Cortex of kidney (tissue), 1 donor: Measurements from ENCODE around the gene FOXE3.

Experiments
- DNase-seq: peaks from one replicate; lab custom pipeline; 2025; lab: John Stamatoyannopoulos, UW

Gene FOXE3

DNA sequence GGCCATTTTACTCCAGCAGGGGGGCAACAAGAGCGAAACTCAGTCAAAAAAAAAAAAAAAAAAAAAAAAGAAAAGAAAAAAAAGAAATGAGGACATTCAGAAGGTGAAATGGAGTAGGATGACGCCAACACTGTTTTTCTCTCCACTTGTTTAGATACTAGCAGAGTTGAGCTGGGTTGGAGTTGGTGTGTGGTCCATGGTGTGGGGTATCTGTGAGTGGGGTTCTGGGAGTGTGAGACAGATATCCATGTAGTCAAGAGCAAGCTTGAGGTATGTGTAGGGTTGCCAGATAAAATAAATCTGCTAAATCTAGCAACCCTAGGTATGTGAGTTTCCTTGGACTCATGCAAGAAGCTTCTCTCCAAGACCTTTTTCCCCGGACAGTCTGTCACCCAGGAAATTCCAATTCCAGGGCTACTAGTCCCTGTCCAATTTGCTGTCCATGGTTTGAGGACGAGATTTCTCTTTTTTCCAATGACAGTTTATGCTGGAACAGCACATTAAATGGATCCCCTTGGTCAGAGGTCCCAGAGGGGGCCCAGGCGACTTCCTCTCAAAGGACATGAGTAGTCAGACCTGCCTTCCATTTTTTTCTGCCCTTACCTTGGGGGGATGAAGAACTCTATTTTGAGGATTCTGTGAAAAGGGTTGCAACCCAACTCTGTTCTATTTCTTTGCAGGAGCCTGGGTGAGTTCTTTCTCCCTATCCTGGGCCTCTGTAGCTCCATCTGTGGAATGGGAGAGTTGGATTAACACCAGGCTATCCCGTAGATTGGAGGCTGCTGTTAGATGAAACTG, 19.6 kb downstream of the FOXE3 start:
- no peak for DNase-seq

DNA sequence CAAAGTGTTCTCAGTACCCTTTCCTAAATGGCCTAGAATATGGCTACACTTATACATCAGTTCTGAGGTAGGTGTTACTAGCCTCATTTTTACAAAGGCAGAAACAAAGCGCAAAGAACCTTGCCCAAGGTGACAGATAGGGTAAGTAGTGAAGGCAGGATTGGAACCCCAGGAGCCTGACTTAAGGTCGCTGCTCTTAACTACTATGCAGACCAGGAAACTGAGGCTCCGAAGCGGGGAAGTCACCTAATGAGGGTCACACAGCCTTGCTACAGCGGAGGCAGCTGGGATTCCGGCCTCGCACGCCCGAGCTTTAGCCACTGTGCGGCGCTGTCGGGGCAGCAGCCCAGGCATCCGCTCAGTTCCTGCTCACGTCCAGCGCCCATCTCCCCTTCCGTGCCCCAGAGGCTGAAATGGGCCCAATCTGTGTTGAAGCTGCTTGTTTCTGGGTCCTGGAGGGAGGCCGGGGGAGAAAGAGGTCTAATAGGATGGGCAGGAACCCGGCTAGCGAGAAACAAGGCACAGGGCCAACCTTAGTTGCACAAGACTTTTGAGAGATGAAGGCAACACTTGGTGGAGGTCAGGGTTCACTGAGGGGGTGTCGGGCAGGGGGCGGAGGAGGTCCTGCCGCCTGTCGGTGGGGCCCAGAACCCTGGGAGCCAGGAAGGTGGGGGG, 20.4 kb downstream of the FOXE3 start:
- DNase-seq: no peak

DNA sequence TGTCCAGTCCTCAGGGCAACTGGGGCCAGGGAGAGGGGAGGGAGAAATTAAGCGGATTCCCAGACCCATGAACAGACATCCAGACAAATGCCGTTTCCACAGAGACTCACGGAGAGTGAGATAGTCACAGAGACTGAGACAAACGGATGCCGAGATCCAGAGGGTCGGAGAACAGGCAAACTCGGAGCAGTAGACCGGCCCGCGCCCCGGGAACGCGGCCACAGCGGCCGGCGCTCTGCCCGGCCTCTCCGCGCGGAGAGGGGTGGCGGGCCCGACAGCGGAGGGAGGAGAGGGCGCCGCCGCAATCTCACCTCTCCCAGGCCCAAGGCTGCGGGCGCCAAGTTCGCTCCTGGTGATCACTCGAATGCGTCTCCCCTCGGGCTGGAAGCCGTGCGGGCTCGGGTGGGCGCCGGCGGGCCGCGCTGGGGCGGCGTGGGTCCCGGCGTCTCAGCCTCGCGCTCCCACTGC, 20.9 kb downstream of the FOXE3 start:
- DNase-seq: no peak

DNA sequence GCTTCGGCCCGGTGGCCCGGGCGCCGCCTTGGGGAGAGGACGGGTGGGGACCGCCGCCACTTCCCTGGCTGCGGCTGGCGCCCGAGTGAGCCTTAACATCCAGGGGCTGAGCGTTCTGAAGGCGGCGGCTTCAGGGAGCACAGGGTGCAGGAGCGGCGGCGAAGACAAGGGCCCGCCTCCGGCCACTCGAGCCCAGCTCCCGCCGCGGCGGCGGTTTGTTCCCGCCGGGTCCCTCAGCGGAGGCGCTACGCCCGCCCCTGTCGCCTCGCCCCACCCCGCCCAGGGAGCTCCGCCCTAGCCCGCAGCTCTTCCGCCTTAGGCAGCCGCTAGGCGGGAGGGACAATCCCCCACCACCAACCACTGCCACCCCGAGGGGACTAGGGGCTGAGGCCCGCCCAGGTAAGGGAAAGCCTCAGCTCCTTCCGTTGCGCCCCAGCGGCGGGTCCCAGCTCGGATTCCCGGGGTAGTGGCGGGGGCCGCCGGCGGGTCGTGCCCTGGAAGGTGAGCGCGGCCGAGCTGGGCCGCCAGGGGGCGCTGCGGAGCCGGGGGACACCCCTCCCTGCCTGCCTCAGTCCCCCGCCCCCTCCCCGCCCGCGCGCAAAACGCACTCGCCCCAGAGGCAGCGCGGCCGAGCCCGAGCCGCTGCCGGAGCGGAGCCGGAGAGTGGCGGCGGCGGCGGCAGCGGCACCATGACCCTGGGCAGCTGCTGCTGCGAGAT, 21.5 kb downstream of the FOXE3 start, which contains the start of gene FOXD2:
FOXD2 (plus strand) TSS at position 598 of the 718 bp plus-strand sequence; CDS start at position 690, 92 bp downstream.
- no peak for DNase-seq

DNA sequence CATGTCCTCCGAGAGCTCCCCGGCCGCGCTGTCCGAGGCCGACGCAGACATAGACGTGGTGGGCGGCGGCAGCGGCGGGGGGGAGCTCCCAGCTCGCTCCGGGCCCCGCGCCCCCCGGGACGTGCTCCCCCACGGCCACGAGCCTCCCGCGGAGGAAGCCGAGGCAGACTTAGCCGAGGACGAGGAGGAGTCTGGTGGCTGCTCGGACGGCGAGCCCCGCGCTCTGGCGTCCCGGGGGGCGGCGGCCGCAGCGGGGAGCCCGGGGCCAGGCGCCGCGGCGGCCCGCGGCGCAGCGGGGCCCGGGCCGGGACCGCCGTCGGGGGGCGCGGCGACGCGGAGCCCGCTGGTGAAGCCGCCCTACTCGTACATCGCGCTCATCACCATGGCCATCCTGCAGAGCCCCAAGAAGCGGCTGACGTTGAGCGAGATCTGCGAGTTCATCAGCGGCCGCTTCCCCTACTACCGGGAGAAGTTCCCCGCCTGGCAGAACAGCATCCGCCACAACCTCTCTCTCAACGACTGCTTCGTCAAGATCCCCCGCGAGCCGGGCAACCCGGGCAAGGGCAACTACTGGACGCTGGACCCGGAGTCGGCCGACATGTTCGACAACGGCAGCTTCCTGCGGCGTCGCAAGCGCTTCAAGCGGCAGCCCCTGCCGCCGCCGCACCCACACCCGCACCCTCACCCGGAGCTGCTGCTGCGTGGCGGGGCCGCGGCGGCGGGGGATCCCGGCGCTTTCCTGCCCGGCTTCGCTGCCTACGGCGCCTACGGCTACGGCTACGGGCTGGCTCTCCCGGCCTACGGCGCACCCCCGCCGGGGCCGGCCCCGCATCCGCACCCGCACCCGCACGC, 22.3 kb downstream of the FOXE3 start:
- no peak for DNase-seq

DNA sequence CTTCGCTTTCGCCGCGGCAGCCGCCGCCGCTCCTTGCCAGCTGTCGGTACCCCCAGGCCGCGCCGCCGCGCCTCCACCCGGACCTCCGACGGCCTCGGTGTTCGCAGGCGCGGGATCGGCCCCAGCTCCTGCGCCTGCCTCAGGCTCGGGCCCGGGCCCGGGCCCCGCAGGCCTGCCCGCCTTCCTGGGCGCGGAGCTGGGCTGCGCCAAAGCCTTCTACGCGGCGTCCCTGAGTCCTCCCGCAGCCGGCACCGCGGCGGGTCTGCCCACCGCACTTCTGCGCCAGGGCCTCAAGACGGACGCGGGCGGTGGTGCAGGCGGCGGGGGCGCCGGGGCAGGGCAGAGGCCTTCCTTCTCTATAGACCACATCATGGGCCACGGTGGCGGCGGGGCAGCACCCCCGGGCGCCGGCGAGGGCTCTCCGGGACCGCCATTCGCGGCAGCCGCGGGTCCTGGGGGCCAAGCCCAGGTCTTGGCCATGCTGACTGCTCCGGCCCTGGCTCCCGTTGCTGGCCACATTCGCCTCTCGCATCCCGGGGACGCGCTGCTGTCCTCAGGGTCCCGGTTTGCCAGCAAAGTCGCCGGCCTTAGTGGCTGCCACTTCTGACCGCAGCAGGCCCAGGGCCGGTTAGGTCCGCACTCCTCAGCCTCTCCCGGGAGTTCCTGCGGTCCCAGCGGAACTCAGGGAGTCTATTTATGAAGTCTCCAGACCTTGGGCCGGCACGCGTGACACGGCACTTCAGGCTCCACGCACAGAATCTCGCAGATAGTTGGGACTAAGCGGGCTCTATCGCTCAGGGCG, 23.1 kb downstream of the FOXE3 start:
- DNase-seq: no peak

DNA sequence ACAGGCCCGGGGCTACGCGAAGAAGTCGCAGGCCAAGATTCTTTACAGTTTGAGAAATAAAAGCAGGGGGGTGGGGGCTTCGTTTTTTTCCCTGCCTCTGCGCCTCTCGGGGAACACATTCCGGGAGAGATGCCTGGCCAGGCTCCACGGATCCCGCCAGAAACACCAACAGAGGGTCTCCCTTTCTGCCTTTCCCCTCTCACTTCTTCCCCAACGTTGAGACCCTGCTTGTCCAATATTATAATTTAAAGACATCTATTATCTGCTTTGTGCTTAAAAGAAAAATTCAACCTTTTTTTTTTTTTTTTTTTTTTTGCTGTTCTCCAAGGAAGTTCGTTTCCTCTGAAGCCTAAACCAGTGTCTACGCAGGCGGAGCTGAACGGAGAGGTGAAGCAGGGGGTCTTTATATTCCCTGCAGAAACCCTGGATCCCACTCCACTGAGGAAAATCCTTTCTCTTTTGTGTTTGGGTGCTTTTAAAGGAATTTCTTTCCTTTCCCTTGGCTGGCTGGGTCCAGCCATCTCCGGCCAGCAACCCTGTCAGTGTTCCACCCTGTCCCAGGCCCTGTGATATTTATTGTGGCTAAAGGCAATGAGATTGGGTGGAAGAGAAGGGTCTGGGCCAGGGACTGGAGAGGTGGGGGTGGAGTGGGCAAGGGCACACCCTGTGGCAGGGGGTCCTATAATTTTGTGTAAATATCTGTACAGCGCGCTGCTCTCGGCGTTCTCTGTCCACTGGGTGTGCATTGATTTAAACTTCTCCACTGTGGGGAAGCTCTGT, 23.9 kb downstream of the FOXE3 start:
- no peak for DNase-seq

DNA sequence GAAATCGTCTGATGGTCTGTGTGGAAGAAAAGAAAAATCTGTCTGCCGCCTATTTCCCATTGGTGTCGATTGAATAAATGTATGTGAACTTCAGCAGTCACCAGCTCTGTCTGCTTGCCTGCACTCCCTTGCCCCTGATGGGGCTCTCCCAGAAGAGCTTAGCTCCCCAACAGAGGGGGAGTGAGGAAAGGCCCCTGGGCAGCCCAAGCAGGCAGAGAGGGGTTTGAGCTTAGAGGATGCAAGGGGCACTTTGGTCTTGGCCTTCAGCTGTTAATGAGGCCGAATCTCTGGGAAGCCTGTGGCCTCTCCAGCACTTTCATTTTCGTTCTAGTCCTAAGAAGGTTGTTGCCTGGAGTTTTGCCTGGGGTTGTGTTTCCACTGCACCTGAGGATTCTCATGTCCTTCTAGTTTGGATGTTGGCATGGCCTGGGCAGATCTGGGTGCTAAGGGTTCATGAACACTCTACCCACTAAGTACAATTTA, 24.6 kb downstream of the FOXE3 start:
- no peak for DNase-seq

DNA sequence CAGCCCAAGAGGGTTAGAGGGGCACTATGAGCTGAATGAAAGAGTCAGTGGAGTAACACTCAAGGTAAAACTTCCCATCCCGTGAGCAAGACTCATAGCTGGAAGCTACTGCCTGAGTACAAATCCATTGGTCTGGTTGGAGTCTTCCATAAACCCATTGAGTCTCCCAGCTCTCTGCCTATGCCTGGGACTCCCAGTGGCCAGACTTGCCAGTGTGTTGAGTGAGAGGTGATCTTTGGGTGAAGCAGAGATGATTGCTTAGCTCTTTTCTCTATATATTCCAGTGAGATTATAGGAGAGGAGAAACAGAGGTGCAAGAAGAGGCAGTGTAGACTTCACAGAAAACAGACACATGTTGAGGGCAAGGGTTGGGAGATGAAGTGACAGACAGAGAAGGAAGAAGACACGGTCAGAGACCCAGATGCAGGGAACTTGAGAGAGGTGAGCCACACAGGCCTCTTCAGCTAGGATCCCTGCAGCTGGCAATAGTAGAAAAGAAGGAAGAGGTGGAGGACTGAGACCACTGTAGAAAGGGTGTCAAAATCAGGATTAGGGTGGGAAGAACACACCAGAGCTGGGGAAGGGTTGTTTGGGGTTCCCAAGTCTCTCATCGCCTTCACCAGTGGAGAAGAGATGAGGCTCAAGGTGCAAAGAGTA, 25.5 kb downstream of the FOXE3 start:
- DNase-seq: no peak

DNA sequence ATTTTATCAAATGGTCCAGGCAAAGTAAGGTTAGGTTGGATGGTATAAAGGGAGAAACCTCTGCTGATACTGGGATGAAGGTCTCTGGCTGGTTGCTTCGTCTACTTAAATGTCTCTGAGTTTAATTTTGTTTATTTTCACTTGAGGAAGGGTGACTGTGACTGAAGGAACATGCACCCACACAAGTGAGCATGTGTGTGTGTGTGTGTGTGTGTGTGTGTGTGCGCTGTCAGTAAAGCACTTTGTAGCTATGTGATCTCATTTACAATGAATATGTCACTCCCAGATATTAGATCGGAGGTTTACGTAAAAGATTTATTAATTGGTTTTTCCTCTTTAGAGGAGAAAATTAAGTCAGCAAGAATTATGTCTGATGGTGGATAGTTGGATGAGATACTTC, 26.1 kb downstream of the FOXE3 start:
- DNase-seq: no peak

DNA sequence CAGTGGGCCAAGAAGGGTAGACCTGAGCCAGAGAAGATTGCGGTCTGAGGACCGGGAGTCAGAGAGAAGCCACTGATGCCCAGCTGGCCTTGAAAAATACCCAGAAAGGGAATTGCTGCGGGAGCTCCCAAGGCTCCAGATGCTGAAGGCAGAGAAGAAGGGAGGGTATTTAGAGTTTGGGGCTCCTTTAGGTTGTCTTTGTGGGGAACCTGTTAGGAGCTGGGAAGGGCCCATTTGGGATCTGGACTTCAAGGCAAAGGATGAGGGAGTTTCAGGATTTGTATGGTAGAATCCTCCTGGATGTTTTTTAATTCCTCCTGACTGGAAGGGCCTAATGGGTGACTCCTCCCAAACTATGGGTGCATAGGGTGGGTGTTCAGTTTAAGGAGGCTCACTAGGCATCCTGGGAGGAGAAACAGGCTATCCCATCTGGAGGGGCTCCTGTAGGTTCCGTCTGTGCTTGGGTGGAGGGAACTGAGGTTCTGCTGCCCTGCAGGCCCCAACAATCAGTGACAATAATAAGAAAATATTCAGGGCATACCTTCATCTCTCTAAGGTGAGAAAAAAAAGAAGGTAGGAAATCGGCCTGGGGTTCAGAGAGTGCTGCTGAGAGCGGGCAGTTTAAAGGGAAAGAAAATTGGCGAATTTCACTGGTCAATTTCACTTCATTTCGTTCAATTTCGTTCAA, 26.9 kb downstream of the FOXE3 start:
- DNase-seq: no peak

DNA sequence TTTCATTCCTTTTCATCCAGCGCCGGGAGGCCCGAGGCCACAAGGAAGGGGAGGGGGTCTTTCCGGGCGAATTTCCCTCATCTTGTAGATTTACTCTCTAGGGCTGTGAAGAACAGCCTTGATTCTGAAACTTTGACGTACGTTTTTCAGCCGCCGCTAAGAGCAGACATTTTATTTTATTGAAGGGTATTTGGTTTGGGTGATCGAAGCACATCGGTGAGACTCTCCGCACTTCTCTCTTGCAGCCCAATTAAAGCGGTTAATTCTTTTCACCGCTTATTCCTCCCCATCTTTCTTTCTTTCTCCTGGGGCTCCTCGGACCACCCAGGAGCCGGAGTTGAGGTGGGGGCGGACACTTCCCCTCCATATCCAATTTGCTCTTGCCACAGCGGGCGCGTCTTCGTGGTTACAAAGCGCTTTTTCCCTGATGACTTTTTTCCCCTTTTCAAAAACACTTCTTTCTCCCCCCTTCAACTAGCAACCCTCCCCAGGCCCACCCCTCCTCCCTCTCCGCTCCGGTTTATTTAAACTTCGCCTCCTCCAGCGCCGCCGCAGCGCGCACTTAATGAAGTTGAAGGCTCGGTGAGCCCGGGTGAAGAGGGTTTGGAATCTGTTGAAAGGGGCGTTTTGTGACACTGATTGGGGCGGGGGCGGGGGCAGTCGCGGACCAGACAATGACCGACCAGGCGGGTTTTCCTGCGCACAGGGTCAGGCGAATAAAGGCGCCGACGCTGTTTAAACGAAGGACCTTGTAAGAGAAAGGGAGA, 27.6 kb downstream of the FOXE3 start:
- no peak for DNase-seq

DNA sequence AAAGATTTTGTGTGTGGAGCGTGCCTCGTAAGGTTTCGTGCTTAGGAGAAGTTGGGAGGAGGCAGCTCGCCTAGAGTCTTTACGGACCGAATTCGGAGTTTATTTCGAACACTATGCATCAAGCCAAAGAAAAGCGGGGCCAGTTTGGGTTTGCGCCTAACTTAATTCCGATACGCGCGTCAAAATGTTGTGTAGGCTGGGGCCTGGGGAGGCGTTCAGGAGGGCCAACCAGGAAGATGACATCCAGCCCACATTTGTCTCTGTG, 28.1 kb downstream of the FOXE3 start:
- DNase-seq: no peak

DNA sequence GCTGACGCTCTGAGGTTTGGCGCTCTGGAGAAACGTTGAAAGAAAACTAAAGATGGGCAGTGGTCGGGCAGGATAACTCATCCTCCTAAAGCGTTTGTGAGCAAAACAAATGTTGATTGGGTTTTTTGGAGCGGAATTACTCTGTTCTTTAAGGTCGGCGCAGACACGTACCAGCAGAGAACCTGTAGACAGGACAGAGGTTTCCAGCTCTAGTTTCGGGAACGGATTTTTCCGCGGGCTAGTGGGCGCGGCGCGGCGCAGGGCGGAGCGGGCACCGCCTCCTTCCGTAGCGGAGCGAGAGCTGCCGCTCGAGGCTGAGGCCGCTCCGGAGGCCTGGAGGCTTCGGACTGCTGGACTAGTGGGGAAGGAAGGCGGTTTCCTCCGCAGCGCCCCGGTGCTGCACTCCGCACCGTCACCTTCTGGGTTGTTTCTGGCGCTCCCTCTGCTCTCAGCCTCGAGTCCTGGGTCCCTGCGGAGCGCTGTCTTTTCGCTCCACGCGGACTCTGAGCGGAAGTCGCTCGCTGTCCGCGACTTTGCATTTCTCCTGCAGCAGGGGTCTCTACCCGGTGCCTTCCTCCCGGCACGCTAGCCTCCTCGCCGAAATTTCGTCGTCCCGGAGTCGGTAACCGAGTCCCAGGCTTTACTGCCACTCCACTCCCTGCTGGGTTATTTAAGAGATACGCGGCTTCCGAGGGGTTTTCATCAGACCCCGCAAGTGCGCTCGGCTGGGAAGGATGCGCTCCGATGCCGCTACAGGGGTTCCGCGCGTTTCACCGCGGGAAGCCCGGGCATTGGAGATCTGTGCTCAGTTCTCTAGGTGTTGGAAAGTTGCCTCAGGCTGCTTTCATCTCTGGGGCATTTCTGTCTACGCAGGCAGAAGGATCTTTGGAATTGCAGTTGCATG, 28.7 kb downstream of the FOXE3 start:
- no peak for DNase-seq

DNA sequence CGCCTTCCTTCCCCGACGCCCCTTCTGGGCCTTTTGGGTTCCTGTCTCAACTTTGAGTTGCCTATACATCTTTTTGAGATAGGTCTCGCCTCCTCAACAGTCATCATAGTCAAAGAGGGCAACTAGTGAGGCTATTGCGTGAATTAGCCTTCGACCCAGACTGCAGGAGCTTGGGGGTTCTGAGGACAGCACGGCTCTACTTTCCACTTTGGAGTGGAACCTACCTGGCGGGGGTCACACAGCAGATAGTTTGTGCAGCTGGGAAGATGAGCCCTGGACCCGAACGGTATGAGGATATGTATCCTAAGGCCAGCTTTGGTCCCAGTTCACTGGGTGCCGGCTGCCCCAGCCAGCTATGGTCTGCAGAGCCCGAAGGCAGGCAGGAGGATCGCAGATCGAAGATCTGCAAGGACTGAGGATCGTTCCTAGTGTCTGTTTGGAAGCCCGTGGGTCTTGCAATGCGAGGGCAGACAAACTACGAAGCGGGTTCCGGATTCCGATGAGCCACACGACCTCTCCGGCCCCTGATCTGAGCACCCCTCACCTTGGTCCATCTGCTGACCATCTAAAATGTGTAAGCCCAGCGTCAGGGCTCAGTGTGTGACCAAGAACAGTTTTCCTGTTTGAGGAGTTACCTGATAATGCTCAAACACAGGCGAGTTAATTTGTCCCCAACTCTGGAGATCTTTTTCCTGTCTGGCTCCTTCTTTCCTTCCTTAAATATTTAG, 29.9 kb downstream of the FOXE3 start:
- no peak for DNase-seq

DNA sequence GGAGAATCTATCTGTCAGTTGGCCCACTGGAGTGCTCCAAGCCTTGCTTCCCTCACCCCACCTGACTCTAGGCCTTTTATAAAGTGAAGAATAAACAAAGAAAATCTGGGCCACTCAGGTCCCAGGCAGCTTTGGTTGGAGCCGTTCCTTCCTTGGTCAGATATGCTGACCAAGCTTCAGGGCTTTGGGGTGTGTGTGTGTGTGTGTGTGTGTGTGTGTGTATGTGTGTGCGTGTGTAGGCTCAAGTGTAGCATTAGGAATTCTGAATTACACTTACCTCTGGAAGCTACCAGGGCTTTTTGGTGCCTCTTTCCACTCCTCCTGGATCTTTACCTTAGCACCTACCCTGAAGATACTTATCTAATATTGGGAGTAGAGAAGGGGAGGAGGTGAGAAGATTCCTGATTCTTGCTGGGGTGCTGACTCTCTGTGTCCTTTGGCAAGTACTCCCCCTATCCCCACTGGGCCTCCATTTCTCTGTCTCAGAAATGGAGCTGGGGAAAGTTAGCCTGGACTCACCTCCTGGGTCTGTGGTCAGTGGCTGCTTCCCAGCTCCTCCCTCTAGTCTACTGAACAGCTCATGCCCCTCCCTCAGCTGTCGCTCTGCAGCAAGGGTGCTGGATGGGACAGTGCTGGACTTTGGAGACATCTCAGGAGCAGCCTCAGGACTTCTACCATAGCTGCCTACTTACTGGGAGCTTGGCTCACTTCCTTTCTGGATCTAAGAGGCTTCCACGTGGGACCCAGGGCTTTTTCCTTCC, 32.6 kb downstream of the FOXE3 start:
- no peak for DNase-seq
